GM23338 (cell line): ENCODE data around the gene DTNB.

Source experiments
- CTCF ChIP-seq, 2 experiments: fragments of 200-600 bp in 1 of 2; sonication (generic) in 1 of 2; conservative IDR thresholded peaks; 2 replicates each; pipeline versions ENCODE4 v1.5.1 to v1.6.1; 2016 to 2017; ENCODE audit warnings: antibody characterized with exemption in 2 of 2, low read depth in 2 of 2, mild to moderate bottlenecking in 2 of 2, moderate library complexity in 1 of 2
- EZH2 ChIP-seq: fragments of 200-600 bp; sonication (generic); IDR thresholded peaks from one replicate; pipeline ENCODE4 v1.8.0; 2017; ENCODE audit warnings: antibody characterized with exemption, mild to moderate bottlenecking, low read depth; ENCODE audit not compliant: unreplicated experiment
- EZH2phosphoT487 ChIP-seq: fragments of 200-600 bp; sonication (generic); IDR thresholded peaks from one replicate; pipeline ENCODE4 v1.8.1; 2018; ENCODE audit warnings: antibody characterized with exemption; ENCODE audit not compliant: unreplicated experiment
- NANOG ChIP-seq: IDR thresholded peaks from 2 replicates; pipeline ENCODE4 v1.6.1; 2016; ENCODE audit warnings: antibody characterized with exemption, borderline replicate concordance
- POLR2AphosphoS5 ChIP-seq: IDR thresholded peaks from 2 replicates; pipeline ENCODE4 v1.6.1; 2016; ENCODE audit warnings: antibody characterized with exemption, low read depth
- STAT1 ChIP-seq: IDR thresholded peaks from one replicate; pipeline ENCODE4 v1.6.1; 2016; ENCODE audit warnings: antibody characterized with exemption; ENCODE audit not compliant: unreplicated experiment

- TF ChIP-seq CTCF (conservative IDR thresholded peaks at IDR 0.05; ENCODE audit: low read depth in 2 of 2) (no peak), EZH2phosphoT487 (no peak), EZH2 (no peak), NANOG (no peak), POLR2AphosphoS5 (no peak), STAT1 (no peak)
These were observed 311.9 kb downstream of the DTNB start for GRCh38 chr2:25361261-25362048.
